GM21723 (cell line): ENCODE results near the gene RCN1.
"Not testable (repeated sequence)": the region's sequence is repeated elsewhere in the genome, so short reads cannot be mapped to it uniquely, and the experiment has no call there.

Source experiments
- ATAC-seq: cut with Tn5 transposase; IDR thresholded peaks from one replicate; pipeline ENCODE4 v1.9.1; 2021; ENCODE audit warnings: mild to moderate bottlenecking, moderate library complexity; ENCODE audit not compliant: unreplicated experiment

RCN1 gene

GRCh38 chr11:32090545-32091370 lies at the start of gene RCN1:
Gene RCN1 (plus strand): TSS chr11:32091074. CDS start chr11:32091197, 123 bp downstream.
- ATAC-seq: peak; percentile 50

GRCh38 chr11:32043737-32044136 lies 47.1 kb upstream of the RCN1 start:
- no peak for ATAC-seq

GRCh38 chr11:32044158-32044863 lies 46.6 kb upstream of the RCN1 start:
- ATAC-seq: no peak

- no peak for ATAC-seq
These were observed 45.4 kb upstream of the RCN1 start for GRCh38 chr11:32045456-32045855.

- no peak for ATAC-seq
These were observed 40.6 kb upstream of the RCN1 start for GRCh38 chr11:32050264-32050663.

GRCh38 chr11:32052215-32052614 lies 38.7 kb upstream of the RCN1 start:
- ATAC-seq: peak; percentile 65

GRCh38 chr11:32053151-32053888 lies 37.6 kb upstream of the RCN1 start:
- ATAC-seq: no peak

- ATAC-seq: no peak
These were observed 35.0 kb upstream of the RCN1 start for GRCh38 chr11:32055861-32056260.

GRCh38 chr11:32056438-32056837 lies 34.4 kb upstream of the RCN1 start:
- no peak for ATAC-seq

- ATAC-seq: no peak
These were observed 31.0 kb upstream of the RCN1 start for GRCh38 chr11:32059686-32060462.

GRCh38 chr11:32062540-32062939 lies 28.3 kb upstream of the RCN1 start:
- ATAC-seq: no peak

GRCh38 chr11:32063031-32063430 lies 27.8 kb upstream of the RCN1 start:
- ATAC-seq: not testable (repeated sequence)

- ATAC-seq: no peak
These were observed 24.8 kb upstream of the RCN1 start for GRCh38 chr11:32065865-32066629.

- no peak for ATAC-seq
These were observed 22.6 kb upstream of the RCN1 start for GRCh38 chr11:32068134-32068870.

GRCh38 chr11:32069361-32070058 lies 21.4 kb upstream of the RCN1 start:
- peak; percentile 91 for ATAC-seq

GRCh38 chr11:32070692-32071091 lies 20.2 kb upstream of the RCN1 start:
- ATAC-seq: no peak

- no peak for ATAC-seq
These were observed 19.1 kb upstream of the RCN1 start for GRCh38 chr11:32071811-32072210.

- no peak for ATAC-seq
These were observed 17.8 kb upstream of the RCN1 start for GRCh38 chr11:32072872-32073643.
